SK-N-MC (cell line): Measurements from ENCODE around the gene YPEL5.

Experiments
- DNase-seq: peaks from one replicate; pipeline ENCODE4 v3.0.0-alpha.2; 2011; ENCODE audit warnings: low read depth, low spot score
- H3K27ac ChIP-seq: fragments of 200-600 bp; sonication (generic); 2 replicates; pipeline ENCODE4 v1.5.1; 2016; ENCODE audit warnings: mixed run types
- H3K36me3 ChIP-seq: fragments of 200-600 bp; sonication (generic); 2 replicates; pipeline ENCODE4 v1.6.1; 2017; ENCODE audit warnings: antibody characterized with exemption, low read length, mixed read lengths; ENCODE audit not compliant: insufficient read depth
- H3K4me3 ChIP-seq: fragments of 200-600 bp; sonication (generic); 2 replicates; pipeline ENCODE4 v1.5.1; 2016
- H3K9ac ChIP-seq: fragments of 200-600 bp; sonication (generic); 2 replicates; pipeline ENCODE4 v1.8.0; 2017; ENCODE audit warnings: mixed run types, mixed read lengths; ENCODE audit not compliant: insufficient read length
- H3K9me3 ChIP-seq: fragments of 200-600 bp; sonication (generic); 2 replicates; pipeline ENCODE4 v1.6.1; 2017; ENCODE audit warnings: low read depth, mild to moderate bottlenecking, antibody characterized with exemption, low read length, moderate library complexity, mixed read lengths
- EZH2 ChIP-seq: fragments of 200-600 bp; sonication (generic); IDR thresholded peaks from one replicate; pipeline ENCODE4 v1.6.1; 2017; ENCODE audit warnings: antibody characterized with exemption
- FOXP2 ChIP-seq: optimal IDR thresholded peaks from 2 replicates; pipeline ENCODE3; 2011; ENCODE audit warnings: mild to moderate bottlenecking, moderate library complexity; ENCODE audit not compliant: insufficient read depth; ENCODE audit errors: extremely low read length, control extremely low read depth
- POLR2AphosphoS5 ChIP-seq: IDR thresholded peaks from 2 replicates; pipeline ENCODE4 v1.6.1; 2012; ENCODE audit warnings: mild to moderate bottlenecking, low read depth, low read length, borderline replicate concordance

YPEL5 gene

GRCh38 chr2:30155202-30155601 is 8.4 kb downstream of the YPEL5 start:
- DNase-seq = no peak
- H3K9me3 ChIP-seq = no peaks in the 10 kb centered on the region
- no peak overlapping the region for H3K9ac ChIP-seq
- H3K36me3 ChIP-seq = peaks cover 98% of the 10 kb centered on the region
- TF ChIP-seq POLR2AphosphoS5 (no peak; the same call in 1 of the 2 replicates), EZH2 (no peak), FOXP2 (no peak)
- 0 out of 2 replicates have a peak overlapping the region, but pooled peaks have one; percentile 3 for H3K4me3 ChIP-seq
- peak overlapping the region; percentile 92 for H3K27ac ChIP-seq

GRCh38 chr2:30155889-30156658 is 9.3 kb downstream of the YPEL5 start:
- Histone ChIP-seq H3K36me3 (peaks cover 98% of the 10 kb centered on the region), H3K9me3 (no peaks in the 10 kb centered on the region), H3K4me3 (0 out of 2 replicates have a peak overlapping the region, but pooled peaks have one; percentile 6), H3K9ac (no peak overlapping the region), H3K27ac (peak overlapping the region; percentile 92)
- TF ChIP-seq EZH2 = no peak
- no peak for TF ChIP-seq FOXP2
- TF ChIP-seq POLR2AphosphoS5 = no peak
- no peak for DNase-seq

- DNase-seq = no peak
- peaks cover 96% of the 10 kb centered on the region for H3K36me3 ChIP-seq
- TF ChIP-seq FOXP2 (no peak), EZH2 (no peak), POLR2AphosphoS5 (no peak)
- H3K9ac ChIP-seq = no peak overlapping the region
- H3K9me3 ChIP-seq = no peaks in the 10 kb centered on the region
- no peak overlapping the region for H3K4me3 ChIP-seq
- peak overlapping the region; percentile 92 for H3K27ac ChIP-seq
Measured at GRCh38 chr2:30157616-30158015, 10.8 kb downstream of the YPEL5 start.

GRCh38 chr2:30159766-30160165 is 13.0 kb downstream of the YPEL5 start:
- Histone ChIP-seq H3K9me3 (no peaks in the 10 kb centered on the region), H3K36me3 (peaks cover 79% of the 10 kb centered on the region), H3K9ac (no peak overlapping the region), H3K27ac (peak overlapping the region; percentile 92), H3K4me3 (peak overlapping the region; percentile 20; the same call in 1 of the 2 replicates)
- no peak for DNase-seq
- TF ChIP-seq EZH2 (no peak), POLR2AphosphoS5 (no peak), FOXP2 (no peak)

- TF ChIP-seq FOXP2 (no peak), EZH2 (no peak), POLR2AphosphoS5 (no peak)
- Histone ChIP-seq H3K27ac (peak overlapping the region; percentile 92), H3K4me3 (no peak overlapping the region), H3K9me3 (no peaks in the 10 kb centered on the region), H3K9ac (no peak overlapping the region), H3K36me3 (peaks cover 56% of the 10 kb centered on the region)
- no peak for DNase-seq
Measured at GRCh38 chr2:30161929-30162706, 15.3 kb downstream of the YPEL5 start.

GRCh38 chr2:30162806-30163205 is 16.0 kb downstream of the YPEL5 start:
- H3K36me3 ChIP-seq = peaks cover 49% of the 10 kb centered on the region
- no peak for TF ChIP-seq FOXP2
- TF ChIP-seq EZH2 = no peak
- no peak for TF ChIP-seq POLR2AphosphoS5
- no peaks in the 10 kb centered on the region for H3K9me3 ChIP-seq
- H3K27ac ChIP-seq = peak overlapping the region; percentile 92
- no peak overlapping the region for H3K9ac ChIP-seq
- DNase-seq = no peak
- H3K4me3 ChIP-seq = no peak overlapping the region

GRCh38 chr2:30164131-30164925 is 17.5 kb downstream of the YPEL5 start:
- Histone ChIP-seq H3K9ac (peak overlapping the region; percentile 59), H3K4me3 (peak overlapping the region; percentile 54), H3K36me3 (peaks cover 34% of the 10 kb centered on the region), H3K9me3 (no peaks in the 10 kb centered on the region), H3K27ac (peak overlapping the region; percentile 92)
- TF ChIP-seq POLR2AphosphoS5 (no peak), FOXP2 (no peak), EZH2 (no peak)
- DNase-seq = no peak

- peak overlapping the region; percentile 92 for H3K27ac ChIP-seq
- H3K36me3 ChIP-seq = peaks cover 26% of the 10 kb centered on the region
- peak overlapping the region; percentile 54 for H3K4me3 ChIP-seq
- peak; percentile 93 for DNase-seq
- no peaks in the 10 kb centered on the region for H3K9me3 ChIP-seq
- no peak overlapping the region for H3K9ac ChIP-seq
- TF ChIP-seq FOXP2 (peak; percentile 62), EZH2 (no peak), POLR2AphosphoS5 (no peak)
Measured at GRCh38 chr2:30165050-30165520, 18.3 kb downstream of the YPEL5 start.

GRCh38 chr2:30165617-30166016 is 18.8 kb downstream of the YPEL5 start:
- Histone ChIP-seq H3K9ac (no peak overlapping the region), H3K9me3 (no peaks in the 10 kb centered on the region), H3K27ac (peak overlapping the region; percentile 27), H3K4me3 (no peak overlapping the region), H3K36me3 (peaks cover 21% of the 10 kb centered on the region)
- DNase-seq = no peak
- TF ChIP-seq POLR2AphosphoS5 (no peak), FOXP2 (no peak), EZH2 (no peak)
